ENCODE data around the gene WWC1.

GRCh38 chr5:168295574-168296201 lies 4.2 kb downstream of the WWC1 start:
- no peak; the same call in 1 of the 2 replicates for TF ChIP-seq CTCF (IDR thresholded peaks at IDR 0.05)
- TF ChIP-seq POLR2AphosphoS5 (IDR thresholded peaks at IDR 0.05; ENCODE audit: low read depth, low read length): no peak
- TF ChIP-seq REST (IDR thresholded peaks at IDR 0.05; ENCODE audit: insufficient read depth in 1 of 2, low read depth in 2 of 2, low read length in 1 of 2): no peak
- no peak for TF ChIP-seq TCF7L2 (IDR thresholded peaks at IDR 0.05; ENCODE audit: low read depth, low read length)

Measured in Panc1 (cell line).